LNCaP clone FGC (cell line): ENCODE results near the gene CALCR.
A peak's percentile ranks its signal among the peaks of the same experiment; 100 is the strongest.

ENCODE experiments used
- DNase-seq: peaks from one replicate; pipeline ENCODE4 v3.0.0-alpha.2; 2011; ENCODE audit warnings: low read depth
- H3K4me3 ChIP-seq: 2 replicates; pipeline ENCODE4 v1.5.1; 2011; ENCODE audit warnings: mild to moderate bottlenecking, low read depth, low read length, control low read depth
- CTCF ChIP-seq: IDR thresholded peaks from 2 replicates; pipeline ENCODE4 v1.5.1; 2012; ENCODE audit warnings: mild to moderate bottlenecking; ENCODE audit not compliant: control insufficient read depth, insufficient read depth; ENCODE audit errors: extremely low read depth

The CALCR gene

GRCh38 chr7:93559639-93560491 is 14.7 kb downstream of the CALCR start:
- no peak overlapping the region for H3K4me3 ChIP-seq
- no peak for TF ChIP-seq CTCF
- DNase-seq: no peak

DNA sequence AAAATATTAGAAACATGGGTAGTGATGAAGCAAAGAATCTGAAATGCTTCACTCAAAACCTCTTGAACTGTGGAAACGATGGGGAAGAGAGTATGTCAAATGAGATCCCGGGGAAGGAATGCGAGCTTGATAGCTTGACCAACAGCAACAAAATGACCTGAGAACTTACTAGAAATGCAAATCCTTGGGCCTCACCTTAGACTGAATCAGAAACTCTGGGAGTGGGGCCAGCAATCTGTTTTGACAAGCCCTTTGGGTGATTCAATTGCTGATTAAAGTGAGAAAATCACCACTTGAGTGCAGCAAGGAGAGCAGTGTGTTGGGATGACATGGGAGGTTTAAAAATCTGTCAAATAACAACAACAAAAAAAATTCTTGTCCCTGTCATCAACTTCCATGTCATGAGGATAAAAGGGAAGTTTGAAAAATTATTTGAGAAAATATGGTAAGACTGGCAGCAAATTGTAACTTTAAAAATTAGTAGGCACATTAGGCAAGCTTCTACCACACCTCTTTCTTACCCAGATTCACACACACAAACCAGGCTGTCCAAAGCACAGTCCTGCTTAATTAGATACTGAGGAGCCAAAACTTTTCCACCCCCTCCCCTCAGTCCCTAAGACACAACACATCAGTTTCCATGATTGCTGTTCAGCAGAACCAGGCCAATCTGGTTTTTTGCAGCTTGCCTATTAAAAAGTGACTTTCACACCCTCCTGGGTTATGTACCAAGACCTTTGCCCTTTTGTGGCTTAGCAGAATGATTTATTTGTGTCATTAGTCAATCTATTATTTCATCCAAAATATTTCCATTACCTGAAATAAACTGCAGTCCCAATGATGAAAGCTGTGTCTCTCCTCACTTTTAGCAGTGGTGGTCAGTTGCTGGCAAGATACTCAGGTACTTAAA is 15.6 kb downstream of the CALCR start:
- DNase-seq: no peak
- H3K4me3 ChIP-seq: no peak overlapping the region
- TF ChIP-seq CTCF: no peak

DNA sequence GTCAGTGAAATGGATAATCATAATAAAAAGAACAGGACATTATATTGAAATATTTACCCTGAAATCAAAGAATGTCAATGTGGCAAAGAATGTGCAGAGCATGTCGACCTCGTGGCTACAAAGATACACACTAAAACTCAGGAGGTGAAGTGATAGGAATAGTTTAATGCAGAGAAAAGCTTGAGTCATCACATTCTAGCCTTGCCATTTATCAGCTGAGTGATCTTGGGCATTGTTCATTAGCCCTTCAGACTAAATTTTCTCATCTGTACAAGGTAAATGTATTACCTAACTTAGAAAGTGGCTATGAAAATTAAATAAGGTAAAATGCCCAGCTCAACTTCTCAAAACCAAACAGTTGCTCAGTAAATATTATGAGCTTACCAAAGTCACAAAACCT is 22.6 kb downstream of the CALCR start:
- no peak overlapping the region for H3K4me3 ChIP-seq
- TF ChIP-seq CTCF: no peak
- no peak for DNase-seq

- no peak overlapping the region for H3K4me3 ChIP-seq
- peak; percentile 45 for TF ChIP-seq CTCF
- DNase-seq: peak; percentile 7
Measured at GRCh38 chr7:93551063-93551895, 23.2 kb downstream of the CALCR start.

- no peak for DNase-seq
- TF ChIP-seq CTCF: no peak
- H3K4me3 ChIP-seq: no peak overlapping the region
Measured at GRCh38 chr7:93547716-93548115, 26.8 kb downstream of the CALCR start.

GRCh38 chr7:93544691-93545090 is 29.8 kb downstream of the CALCR start:
- no peak for TF ChIP-seq CTCF
- no peak overlapping the region for H3K4me3 ChIP-seq

More at GRCh38 chr7:93544691-93545090, 29.8 kb downstream of the CALCR start:
- DNase-seq: no peak
